PC-9 (cell line): ENCODE results near the gene ZBTB21. TPM values are rescaled to one million over a fixed set of nuclear protein-coding genes. Genes with fewer than 3 reads are reported as not detected.

ENCODE experiments used
- BruUV-seq: library from RNA; stranded (reverse); fragments of 400-500 nt; replicated peaks from 2 replicates; lab custom pipeline; 2021; lab: Mats Ljungman, UMichigan
- CTCF ChIA-PET: fragments of 300-600 bp; sonication (Branson Sonifier 250); formaldehyde crosslinking; loops from one replicate; lab custom pipeline; 2022; ENCODE audit warnings: antibody characterized with exemption; lab: Charles Lee
- POLR2A ChIA-PET: fragments of 300-600 bp; sonication (Branson Sonifier 250); formaldehyde crosslinking; loops from one replicate; lab custom pipeline; 2022; ENCODE audit warnings: antibody characterized with exemption; ENCODE audit not compliant: unreplicated experiment; lab: Charles Lee
- DNase-seq, 2 experiments: peaks; one replicate each; pipeline versions ENCODE4 v3.0.0 to v3.0.0-alpha.2; 2015 to 2022; ENCODE audit warnings: mixed read lengths in 1 of 2
- H2AFZ ChIP-seq: fragments of 200-600 bp; sonication (generic); 2 replicates; pipeline ENCODE4 v1.8.1; 2017; ENCODE audit warnings: antibody characterized with exemption
- H3F3A ChIP-seq: fragments of 200-600 bp; sonication (generic); 2 replicates; pipeline ENCODE4 v1.8.1; 2017; ENCODE audit warnings: antibody characterized with exemption, mild to moderate bottlenecking, low read depth; ENCODE audit not compliant: insufficient read depth
- H3K27ac ChIP-seq: fragments of 200-600 bp; sonication (generic); 2 replicates; pipeline ENCODE4 v1.6.1; 2016; ENCODE audit warnings: mixed run types
- H3K27me3 ChIP-seq: fragments of 200-600 bp; sonication (generic); 2 replicates; pipeline ENCODE4 v1.6.1; 2016; ENCODE audit warnings: low read depth, mixed run types; ENCODE audit not compliant: insufficient read depth
- H3K36me3 ChIP-seq: fragments of 200-600 bp; sonication (generic); 2 replicates; pipeline ENCODE4 v1.6.1; 2016; ENCODE audit warnings: low read depth, mixed run types
- H3K4me1 ChIP-seq: fragments of 200-600 bp; sonication (generic); replicated peaks from 2 replicates; pipeline ENCODE4 v1.6.1; 2016; ENCODE audit warnings: mixed run types; ENCODE audit not compliant: insufficient read depth
- H3K4me2 ChIP-seq: fragments of 200-600 bp; sonication (generic); 2 replicates; pipeline ENCODE4 v1.6.1; 2017; ENCODE audit warnings: mixed run types
- H3K4me3 ChIP-seq: fragments of 200-600 bp; sonication (generic); 2 replicates; pipeline ENCODE4 v1.6.1; 2016; ENCODE audit warnings: mixed run types
- H3K79me2 ChIP-seq: fragments of 200-600 bp; sonication (generic); 2 replicates; pipeline ENCODE4 v1.6.1; 2017; ENCODE audit warnings: low read depth, mixed run types
- H3K9me2 ChIP-seq: fragments of 200-600 bp; sonication (generic); 2 replicates; pipeline ENCODE4 v1.8.1; 2017; ENCODE audit warnings: mild to moderate bottlenecking; ENCODE audit not compliant: insufficient read depth
- H3K9me3 ChIP-seq: fragments of 200-600 bp; sonication (generic); 2 replicates; pipeline ENCODE4 v1.8.1; 2016; ENCODE audit warnings: low read depth; ENCODE audit not compliant: insufficient read depth
- H4K20me1 ChIP-seq: fragments of 200-600 bp; sonication (generic); 2 replicates; pipeline ENCODE4 v1.8.1; 2017; ENCODE audit not compliant: insufficient read depth
- EZH2 ChIP-seq: fragments of 200-600 bp; sonication (generic); IDR thresholded peaks from 2 replicates; pipeline ENCODE4 v1.8.0; 2017; ENCODE audit warnings: antibody characterized with exemption, low read depth
- intact Hi-C: fragments of 100-400 bp; cut with micrococcal nuclease; formaldehyde crosslinking; loops from one replicate; pipeline ENCODE4 v1.10.0; 2022; ENCODE audit not compliant: unreplicated experiment
- total RNA-seq: library from RNA; stranded (reverse); gene quantifications from 2 replicates; pipeline ENCODE4 v1.2.3, GENCODE V29; 2021
- TF ChIP-seq, protein P1 (sequence below): fragments of 200-600 bp; sonication (generic); conservative IDR thresholded peaks from 2 replicates; pipeline ENCODE4 v1.6.1; 2017; ENCODE audit warnings: mixed run types, antibody characterized with exemption, mild to moderate bottlenecking, moderate library complexity

The ZBTB21 gene
- total RNA-seq, 1 experiment from 2014 or later = 13.5 TPM

DNA sequence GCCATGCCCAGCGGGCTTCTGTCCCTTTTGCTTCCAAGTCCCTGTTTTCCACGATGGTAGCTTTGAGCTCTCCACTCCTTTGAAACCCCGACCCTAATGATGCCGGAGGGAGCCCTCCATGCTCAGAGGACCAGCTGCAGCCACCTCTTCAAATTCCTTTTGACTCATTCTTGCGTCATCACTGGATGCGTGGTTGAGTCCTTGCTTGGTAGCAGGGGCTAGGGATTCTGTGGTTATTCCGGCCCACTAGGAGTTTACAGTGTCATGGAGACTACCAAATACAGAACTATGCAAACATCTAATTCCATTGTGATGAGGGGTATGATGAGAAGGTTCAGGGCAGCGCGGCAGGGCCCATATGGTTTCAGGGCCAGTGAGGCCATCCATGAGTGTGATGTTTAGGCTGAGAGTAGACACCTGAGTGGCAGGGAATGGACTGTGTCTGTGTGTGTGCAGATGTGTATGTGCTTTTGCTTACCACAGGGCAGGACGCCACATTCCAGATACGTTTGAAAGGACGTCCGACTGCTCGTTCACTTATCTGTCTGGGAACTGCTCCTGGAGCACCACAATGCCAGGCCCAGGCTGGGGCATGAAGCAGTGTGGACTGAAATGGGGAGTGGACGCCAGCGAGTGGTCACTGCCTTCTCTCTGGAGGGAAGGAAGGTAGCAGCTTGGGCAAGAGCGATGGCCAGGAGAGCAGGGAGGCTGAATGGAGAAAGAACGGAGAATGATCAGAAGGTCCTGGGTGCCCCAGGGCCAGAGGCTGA, 30.4 kb upstream of the ZBTB21 start:
- Histone ChIP-seq H3K27ac (no peak overlapping the region), H3K4me1 (peaks cover 14% of the 10 kb centered on the region), H3K27me3 (no peaks in the 10 kb centered on the region), H2AFZ (no peak overlapping the region), H3K9me3 (no peaks in the 10 kb centered on the region), H3K79me2 (no peaks in the 10 kb centered on the region), H3K4me3 (no peak overlapping the region), H4K20me1 (no peaks in the 10 kb centered on the region), H3K9me2 (no peaks in the 10 kb centered on the region), H3K36me3 (no peaks in the 10 kb centered on the region), H3F3A (no peaks in the 10 kb centered on the region), H3K4me2 (no peak overlapping the region)
- BruUV-seq = no TSS peak
- ChIA-PET CTCF (no interaction called here), POLR2A (no interaction called here)
- DNase-seq = peak; percentile 66 to 90
- no peak for TF ChIP-seq EZH2
- TF ChIP-seq, protein P1, sequence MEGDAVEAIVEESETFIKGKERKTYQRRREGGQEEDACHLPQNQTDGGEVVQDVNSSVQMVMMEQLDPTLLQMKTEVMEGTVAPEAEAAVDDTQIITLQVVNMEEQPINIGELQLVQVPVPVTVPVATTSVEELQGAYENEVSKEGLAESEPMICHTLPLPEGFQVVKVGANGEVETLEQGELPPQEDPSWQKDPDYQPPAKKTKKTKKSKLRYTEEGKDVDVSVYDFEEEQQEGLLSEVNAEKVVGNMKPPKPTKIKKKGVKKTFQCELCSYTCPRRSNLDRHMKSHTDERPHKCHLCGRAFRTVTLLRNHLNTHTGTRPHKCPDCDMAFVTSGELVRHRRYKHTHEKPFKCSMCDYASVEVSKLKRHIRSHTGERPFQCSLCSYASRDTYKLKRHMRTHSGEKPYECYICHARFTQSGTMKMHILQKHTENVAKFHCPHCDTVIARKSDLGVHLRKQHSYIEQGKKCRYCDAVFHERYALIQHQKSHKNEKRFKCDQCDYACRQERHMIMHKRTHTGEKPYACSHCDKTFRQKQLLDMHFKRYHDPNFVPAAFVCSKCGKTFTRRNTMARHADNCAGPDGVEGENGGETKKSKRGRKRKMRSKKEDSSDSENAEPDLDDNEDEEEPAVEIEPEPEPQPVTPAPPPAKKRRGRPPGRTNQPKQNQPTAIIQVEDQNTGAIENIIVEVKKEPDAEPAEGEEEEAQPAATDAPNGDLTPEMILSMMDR = no peak
- intact Hi-C loops = no loop called here

DNA sequence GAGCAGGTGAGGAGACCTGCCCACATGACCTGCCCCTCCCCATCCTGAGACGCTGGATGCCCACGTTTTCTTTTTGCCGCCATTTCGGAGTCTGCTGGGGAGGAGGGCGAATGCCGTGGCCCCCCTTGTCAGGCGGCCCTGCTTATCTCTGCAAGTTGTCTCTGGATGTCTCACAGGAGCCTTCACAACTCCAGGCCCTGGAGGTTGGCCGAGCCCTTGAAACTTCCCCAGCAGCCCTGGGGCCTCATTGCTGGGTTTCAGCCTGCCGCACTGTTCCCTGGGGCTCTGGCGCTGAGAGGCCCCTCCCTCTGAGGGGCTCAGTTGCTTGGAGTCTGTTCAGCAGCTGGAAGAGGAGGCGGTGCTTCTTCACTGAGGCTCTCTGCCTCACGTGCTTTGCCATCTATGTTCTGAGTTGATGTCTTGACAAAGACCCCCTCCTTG, 29.8 kb upstream of the ZBTB21 start:
- POLR2A ChIA-PET = interaction anchor here (0.7 kb wide), 1 partner anchor 24 kb away, joined by 4 read pairs; no protein-coding TSS in a partner anchor
- peaks cover 14% of the 10 kb centered on the region for H3K4me1 ChIP-seq
- no peaks in the 10 kb centered on the region for H3K36me3 ChIP-seq
- no peaks in the 10 kb centered on the region for H3K79me2 ChIP-seq
- CTCF ChIA-PET = no interaction called here
- no peaks in the 10 kb centered on the region for H3K27me3 ChIP-seq
- H4K20me1 ChIP-seq = no peaks in the 10 kb centered on the region
- no peak overlapping the region for H3K4me2 ChIP-seq
- DNase-seq = no peak
- H3F3A ChIP-seq = no peaks in the 10 kb centered on the region
- H3K9me2 ChIP-seq = no peaks in the 10 kb centered on the region
- no peak overlapping the region for H3K4me3 ChIP-seq
- TF ChIP-seq EZH2 = no peak
- H3K27ac ChIP-seq = no peak overlapping the region
- BruUV-seq = no TSS peak
- no peaks in the 10 kb centered on the region for H3K9me3 ChIP-seq
- intact Hi-C loops = no loop called here
- no peak overlapping the region for H2AFZ ChIP-seq

DNA sequence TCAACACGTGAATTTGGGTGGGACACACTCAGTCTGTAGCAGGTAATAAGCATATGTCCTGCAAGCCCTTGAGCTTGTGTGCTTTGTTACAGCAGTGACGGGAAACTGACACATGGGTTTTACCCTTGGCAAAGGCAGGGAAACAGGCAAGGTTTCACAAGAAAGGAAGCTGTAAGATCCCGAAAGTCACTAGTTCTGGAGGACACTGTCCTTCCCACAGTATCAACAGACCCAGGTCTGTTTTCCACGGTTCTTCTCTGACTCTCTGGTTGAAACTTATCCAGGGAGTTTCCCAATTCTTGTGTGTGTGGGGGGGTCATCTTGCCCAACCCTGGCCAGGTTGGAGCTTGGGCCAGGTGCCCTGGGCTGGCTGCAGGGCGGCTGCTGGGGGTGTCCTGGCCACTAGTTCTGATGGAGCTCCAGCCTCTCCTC, 29.3 kb upstream of the ZBTB21 start:
- ChIA-PET CTCF (no interaction called here), POLR2A (interaction anchor here (0.7 kb wide), 1 partner anchor 25 kb away, joined by 4 read pairs; no protein-coding TSS in a partner anchor)
- H3K27ac ChIP-seq = no peak overlapping the region
- TF ChIP-seq, protein P1 = no peak
- TF ChIP-seq EZH2 = no peak
- H3K79me2 ChIP-seq = no peaks in the 10 kb centered on the region
- H3K4me3 ChIP-seq = no peak overlapping the region
- H3K36me3 ChIP-seq = no peaks in the 10 kb centered on the region
- DNase-seq = no peak
- no peak overlapping the region for H3K4me2 ChIP-seq
- no peak overlapping the region for H2AFZ ChIP-seq
- no peaks in the 10 kb centered on the region for H3K27me3 ChIP-seq
- no peaks in the 10 kb centered on the region for H4K20me1 ChIP-seq
- no TSS peak for BruUV-seq
- peaks cover 14% of the 10 kb centered on the region for H3K4me1 ChIP-seq
- H3K9me3 ChIP-seq = no peaks in the 10 kb centered on the region
- no peaks in the 10 kb centered on the region for H3K9me2 ChIP-seq
- H3F3A ChIP-seq = no peaks in the 10 kb centered on the region
- intact Hi-C loops = no loop called here
